ENCODE measurements around the gene YPEL4.

Gene YPEL4

DNA sequence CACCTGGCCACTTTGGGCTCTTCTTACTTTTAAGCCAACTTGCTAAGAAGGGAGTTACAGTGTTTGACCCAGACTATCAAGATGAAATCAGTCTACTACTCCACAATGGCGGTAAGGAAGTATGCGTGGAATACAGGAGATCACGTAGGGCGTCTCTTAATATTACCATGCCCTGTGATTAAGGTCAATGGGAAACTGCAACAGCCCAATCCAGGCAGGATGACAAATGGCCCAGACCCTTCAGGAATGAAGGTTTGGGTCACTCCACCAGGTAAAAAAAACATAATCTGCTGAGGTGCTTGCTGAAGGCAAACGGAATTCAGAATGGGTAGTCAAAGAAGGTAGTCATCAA lies 1.0 kb upstream of the YPEL4 start:
- TF ChIP-seq, protein P1, sequence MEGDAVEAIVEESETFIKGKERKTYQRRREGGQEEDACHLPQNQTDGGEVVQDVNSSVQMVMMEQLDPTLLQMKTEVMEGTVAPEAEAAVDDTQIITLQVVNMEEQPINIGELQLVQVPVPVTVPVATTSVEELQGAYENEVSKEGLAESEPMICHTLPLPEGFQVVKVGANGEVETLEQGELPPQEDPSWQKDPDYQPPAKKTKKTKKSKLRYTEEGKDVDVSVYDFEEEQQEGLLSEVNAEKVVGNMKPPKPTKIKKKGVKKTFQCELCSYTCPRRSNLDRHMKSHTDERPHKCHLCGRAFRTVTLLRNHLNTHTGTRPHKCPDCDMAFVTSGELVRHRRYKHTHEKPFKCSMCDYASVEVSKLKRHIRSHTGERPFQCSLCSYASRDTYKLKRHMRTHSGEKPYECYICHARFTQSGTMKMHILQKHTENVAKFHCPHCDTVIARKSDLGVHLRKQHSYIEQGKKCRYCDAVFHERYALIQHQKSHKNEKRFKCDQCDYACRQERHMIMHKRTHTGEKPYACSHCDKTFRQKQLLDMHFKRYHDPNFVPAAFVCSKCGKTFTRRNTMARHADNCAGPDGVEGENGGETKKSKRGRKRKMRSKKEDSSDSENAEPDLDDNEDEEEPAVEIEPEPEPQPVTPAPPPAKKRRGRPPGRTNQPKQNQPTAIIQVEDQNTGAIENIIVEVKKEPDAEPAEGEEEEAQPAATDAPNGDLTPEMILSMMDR (conservative IDR thresholded peaks at IDR 0.05; ENCODE audit: low read depth, low read length): no peak
- H3K4me3 ChIP-seq (ENCODE audit: low read length): no peak overlapping the region
- no peak for DNase-seq (ENCODE audit: low read depth)

DNA sequence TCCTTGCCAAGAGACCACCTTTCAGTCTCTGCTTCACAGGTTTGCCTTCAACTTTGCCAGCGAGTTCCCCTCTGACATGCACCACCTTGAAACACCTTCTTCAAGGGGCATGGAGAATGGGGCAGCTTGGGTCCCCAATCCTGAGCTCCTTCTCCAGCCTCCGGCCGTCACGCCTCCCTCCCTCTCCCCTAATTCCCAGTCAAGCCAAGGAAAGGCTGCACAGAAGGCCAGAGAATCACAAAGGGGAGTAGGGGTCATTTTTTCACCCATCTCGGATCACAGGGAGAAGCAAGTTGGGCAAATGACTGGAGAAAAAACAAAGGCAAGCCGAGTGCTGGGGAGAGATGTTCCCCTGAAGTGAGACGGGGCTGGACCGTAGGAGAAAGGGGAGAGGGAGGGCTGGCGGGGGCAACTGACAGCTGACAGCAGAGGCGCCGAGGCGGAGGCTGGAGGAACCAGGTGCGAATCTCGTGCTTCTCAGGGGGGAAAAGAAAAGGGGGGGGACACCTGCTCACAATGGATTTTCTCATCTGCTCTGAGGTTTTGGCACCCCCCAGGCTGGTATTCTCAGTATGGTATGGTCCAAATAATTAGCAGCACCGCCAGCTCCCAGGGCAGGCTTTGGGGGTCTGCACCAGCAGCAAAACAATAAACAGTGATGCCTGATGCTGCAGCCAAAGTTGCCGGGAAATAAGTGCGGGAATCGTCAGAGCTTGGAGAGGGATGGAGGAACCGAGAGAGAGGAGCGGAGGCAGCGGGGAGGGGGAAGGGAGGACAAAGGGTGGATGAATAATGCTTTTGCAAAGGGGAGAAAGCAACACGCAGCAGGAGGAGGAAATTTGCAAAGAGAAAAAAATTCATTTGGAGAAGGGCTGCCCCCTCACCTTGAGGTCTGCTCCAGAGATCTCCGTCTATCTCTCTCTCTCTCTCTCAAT lies 644 bp downstream of the YPEL4 start:
- no peak for DNase-seq (ENCODE audit: low read depth)
- TF ChIP-seq, protein P1 (conservative IDR thresholded peaks at IDR 0.05; ENCODE audit: low read depth, low read length): no peak
- H3K4me3 ChIP-seq (ENCODE audit: low read length): peak overlapping the region; percentile 55

GRCh38 chr11:57647960-57648800 lies 1.5 kb downstream of the YPEL4 start:
- H3K4me3 ChIP-seq (ENCODE audit: low read length): no peak overlapping the region
- no peak for DNase-seq (ENCODE audit: low read depth)
- TF ChIP-seq, protein P1 (conservative IDR thresholded peaks at IDR 0.05; ENCODE audit: low read depth, low read length): no peak

- DNase-seq (ENCODE audit: low read depth): no peak
- no peak overlapping the region for H3K4me3 ChIP-seq (ENCODE audit: low read length)
- TF ChIP-seq, protein P1 (conservative IDR thresholded peaks at IDR 0.05; ENCODE audit: low read depth, low read length): no peak
These were observed 2.3 kb downstream of the YPEL4 start for GRCh38 chr11:57647372-57647771.

GRCh38 chr11:57646799-57647303 lies 2.9 kb downstream of the YPEL4 start:
- no peak overlapping the region for H3K4me3 ChIP-seq (ENCODE audit: low read length)
- TF ChIP-seq, protein P1 (conservative IDR thresholded peaks at IDR 0.05; ENCODE audit: low read depth, low read length): no peak
- no peak for DNase-seq (ENCODE audit: low read depth)

GRCh38 chr11:57646194-57646798 lies 3.4 kb downstream of the YPEL4 start:
- TF ChIP-seq, protein P1 (conservative IDR thresholded peaks at IDR 0.05; ENCODE audit: low read depth, low read length): no peak
- DNase-seq (ENCODE audit: low read depth): no peak
- H3K4me3 ChIP-seq (ENCODE audit: low read length): no peak overlapping the region
